ENCODE results near the gene CAMK2D. TPM values are rescaled to one million over a fixed set of nuclear protein-coding genes. Genes with fewer than 3 reads are reported as not detected.
"Not testable (repeated sequence)": the region's sequence is repeated elsewhere in the genome, so short reads cannot be mapped to it uniquely, and the experiment has no call there.

The CAMK2D gene
- total RNA-seq (ENCODE audit: unreplicated experiment), result 19.7 TPM
- long read RNA-seq, full-length matches to known transcripts, result 4 of 4 reads
- long read RNA-seq, partial matches to known transcripts, result 0 of 4 reads
- long read RNA-seq, other reads (novel, unspliced or antisense), result 0 of 4 reads

GRCh38 chr4:113761620-113762185 lies at the start of gene CAMK2D:
CAMK2D (minus strand) TSS chr4:113761738; CDS start chr4:113761068, 670 bp downstream.
- Mint-ChIP-seq H3K4me1 (ENCODE audit: unreplicated experiment) (peaks cover 16% of the 10 kb centered on the region), H3K9me3 (ENCODE audit: unreplicated experiment) (no peaks in the 10 kb centered on the region), H3K27ac (ENCODE audit: unreplicated experiment) (peak within 1 kb of the TSS; percentile 96), H3K4me3 (ENCODE audit: unreplicated experiment) (peak within 1 kb of the TSS; percentile 98), H3K36me3 (ENCODE audit: low read depth, unreplicated experiment) (peaks cover 4% of the 10 kb centered on the region), H3K27me3 (ENCODE audit: unreplicated experiment) (peaks cover 8% of the 10 kb centered on the region)
- peak; percentile 74 for DNase-seq (ENCODE audit: low spot score)
- TF ChIP-seq CTCF (IDR thresholded peaks at IDR 0.05; ENCODE audit: unreplicated experiment), result no peak

GRCh38 chr4:113810906-113811305 lies 49.4 kb upstream of the CAMK2D start:
- Mint-ChIP-seq H3K9me3 (ENCODE audit: unreplicated experiment) (no peaks in the 10 kb centered on the region), H3K27me3 (ENCODE audit: unreplicated experiment) (no peaks in the 10 kb centered on the region), H3K27ac (ENCODE audit: unreplicated experiment) (no peak overlapping the region), H3K4me1 (ENCODE audit: unreplicated experiment) (peaks cover 4% of the 10 kb centered on the region), H3K36me3 (ENCODE audit: low read depth, unreplicated experiment) (no peaks in the 10 kb centered on the region), H3K4me3 (ENCODE audit: unreplicated experiment) (no peak overlapping the region)
- no peak for TF ChIP-seq CTCF (IDR thresholded peaks at IDR 0.05; ENCODE audit: unreplicated experiment)
- DNase-seq (ENCODE audit: low spot score), result no peak

- no peak overlapping the region for H3K27ac Mint-ChIP-seq (ENCODE audit: unreplicated experiment)
- H3K27me3 Mint-ChIP-seq (ENCODE audit: unreplicated experiment), result no peaks in the 10 kb centered on the region
- H3K4me3 Mint-ChIP-seq (ENCODE audit: unreplicated experiment), result no peak overlapping the region
- no peak for DNase-seq (ENCODE audit: low spot score)
- TF ChIP-seq CTCF (IDR thresholded peaks at IDR 0.05; ENCODE audit: unreplicated experiment), result no peak
- no peaks in the 10 kb centered on the region for H3K9me3 Mint-ChIP-seq (ENCODE audit: unreplicated experiment)
- H3K36me3 Mint-ChIP-seq (ENCODE audit: low read depth, unreplicated experiment), result no peaks in the 10 kb centered on the region
- H3K4me1 Mint-ChIP-seq (ENCODE audit: unreplicated experiment), result no peaks in the 10 kb centered on the region
Observed at GRCh38 chr4:113809311-113809710, 47.8 kb upstream of the CAMK2D start.

GRCh38 chr4:113806850-113807249 lies 45.3 kb upstream of the CAMK2D start:
- H3K4me1 Mint-ChIP-seq (ENCODE audit: unreplicated experiment), result no peaks in the 10 kb centered on the region
- no peaks in the 10 kb centered on the region for H3K9me3 Mint-ChIP-seq (ENCODE audit: unreplicated experiment)
- H3K27ac Mint-ChIP-seq (ENCODE audit: unreplicated experiment), result no peak overlapping the region
- H3K4me3 Mint-ChIP-seq (ENCODE audit: unreplicated experiment), result no peak overlapping the region
- H3K36me3 Mint-ChIP-seq (ENCODE audit: low read depth, unreplicated experiment), result no peaks in the 10 kb centered on the region
- no peak for DNase-seq (ENCODE audit: low spot score)
- TF ChIP-seq CTCF (IDR thresholded peaks at IDR 0.05; ENCODE audit: unreplicated experiment), result no peak
- no peaks in the 10 kb centered on the region for H3K27me3 Mint-ChIP-seq (ENCODE audit: unreplicated experiment)

DNA sequence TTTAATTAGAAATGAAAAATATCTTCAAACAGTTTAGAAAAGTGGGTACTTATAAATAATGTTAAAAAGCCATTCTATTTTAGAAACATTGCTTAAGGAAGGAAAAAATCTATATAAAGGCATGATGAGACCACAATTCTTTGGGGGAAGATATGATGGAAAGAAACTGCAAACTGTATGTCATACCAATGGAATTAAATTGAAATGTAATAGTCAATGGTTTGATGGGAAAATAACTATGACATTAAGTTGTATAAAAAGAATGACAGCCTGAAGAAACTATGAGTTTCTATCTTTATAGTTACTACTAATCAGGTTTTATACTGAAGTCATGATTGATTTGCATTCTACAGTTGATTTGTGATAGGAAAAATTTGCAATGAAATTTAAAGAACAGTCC lies 40.3 kb upstream of the CAMK2D start:
- H3K4me3 Mint-ChIP-seq (ENCODE audit: unreplicated experiment), result no peak overlapping the region
- DNase-seq (ENCODE audit: low spot score), result no peak
- TF ChIP-seq CTCF (IDR thresholded peaks at IDR 0.05; ENCODE audit: unreplicated experiment), result no peak

DNA sequence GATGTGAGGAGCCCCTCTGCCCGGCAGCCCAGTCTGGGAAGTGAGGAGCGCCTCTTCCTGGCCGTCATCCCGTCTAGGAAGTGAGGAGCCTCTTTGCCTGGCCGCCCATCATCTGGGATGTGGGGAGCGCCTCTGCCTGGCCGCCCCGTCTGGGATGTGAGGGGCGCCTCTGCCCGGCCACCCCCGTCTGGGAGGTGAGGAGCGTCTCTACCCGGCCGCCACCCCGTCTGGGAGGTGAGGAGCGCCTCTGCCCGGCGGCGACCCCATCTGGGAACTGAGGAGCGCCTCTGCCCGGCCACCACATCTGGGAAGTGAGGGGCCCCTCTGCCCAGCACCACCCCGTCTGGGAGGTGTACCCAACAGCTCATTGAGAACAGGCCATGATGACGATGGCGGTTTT lies 34.8 kb upstream of the CAMK2D start:
- H3K36me3 Mint-ChIP-seq (ENCODE audit: low read depth, unreplicated experiment); H3K9me3 Mint-ChIP-seq (ENCODE audit: unreplicated experiment); H3K4me3 Mint-ChIP-seq (ENCODE audit: unreplicated experiment); H3K27ac Mint-ChIP-seq (ENCODE audit: unreplicated experiment); H3K27me3 Mint-ChIP-seq (ENCODE audit: unreplicated experiment); DNase-seq (ENCODE audit: low spot score); H3K4me1 Mint-ChIP-seq (ENCODE audit: unreplicated experiment): not testable (repeated sequence)

More for the DNA sequence above, 40.3 kb upstream of the CAMK2D start:
- Mint-ChIP-seq H3K27ac (ENCODE audit: unreplicated experiment) (no peak overlapping the region), H3K9me3 (ENCODE audit: unreplicated experiment) (no peaks in the 10 kb centered on the region), H3K27me3 (ENCODE audit: unreplicated experiment) (no peaks in the 10 kb centered on the region), H3K4me1 (ENCODE audit: unreplicated experiment) (no peaks in the 10 kb centered on the region), H3K36me3 (ENCODE audit: low read depth, unreplicated experiment) (no peaks in the 10 kb centered on the region)

Data from endothelial cell (in vitro differentiated cells).